GM19238 (cell line): ENCODE measurements around the gene NUBP2.
A peak's percentile ranks its signal among the peaks of the same experiment; 100 is the strongest.

Experiments
- DNase-seq: peaks from one replicate; pipeline ENCODE4 v3.0.0; 2011; ENCODE audit warnings: low spot score; ENCODE audit not compliant: insufficient read length

NUBP2 gene

DNA sequence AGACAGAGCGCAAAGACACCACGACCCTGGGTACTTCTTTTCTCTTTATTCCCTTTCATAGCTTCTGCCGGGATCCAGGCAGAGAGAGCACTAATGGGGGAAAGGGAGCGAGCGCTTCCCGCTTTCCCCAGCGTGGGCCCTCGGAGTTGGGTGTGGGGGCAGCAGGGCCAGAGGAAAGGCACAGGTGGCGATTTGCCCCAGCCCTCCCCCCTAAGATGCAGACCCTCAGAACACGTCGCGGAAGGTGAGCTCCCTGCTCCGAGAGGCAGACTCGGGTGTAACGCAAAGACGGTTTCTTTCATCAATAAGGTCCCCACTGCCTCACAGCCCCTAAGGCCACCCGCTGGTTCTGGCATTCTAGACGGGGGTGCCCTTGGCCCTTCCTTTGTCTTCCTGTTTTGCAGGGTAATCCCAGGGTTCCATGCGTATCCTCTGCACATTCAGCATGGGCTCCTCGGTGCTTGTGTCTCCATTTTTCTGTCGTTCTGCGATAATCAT, 10.8 kb upstream of the NUBP2 start:
- no peak for DNase-seq

- DNase-seq: peak; percentile 54
Measured at GRCh38 chr16:1772362-1772907, 10.3 kb upstream of the NUBP2 start, which contains the start of gene EME2. EME2 (plus strand) TSS chr16:1772810; CDS start chr16:1773228, 418 bp downstream.

DNA sequence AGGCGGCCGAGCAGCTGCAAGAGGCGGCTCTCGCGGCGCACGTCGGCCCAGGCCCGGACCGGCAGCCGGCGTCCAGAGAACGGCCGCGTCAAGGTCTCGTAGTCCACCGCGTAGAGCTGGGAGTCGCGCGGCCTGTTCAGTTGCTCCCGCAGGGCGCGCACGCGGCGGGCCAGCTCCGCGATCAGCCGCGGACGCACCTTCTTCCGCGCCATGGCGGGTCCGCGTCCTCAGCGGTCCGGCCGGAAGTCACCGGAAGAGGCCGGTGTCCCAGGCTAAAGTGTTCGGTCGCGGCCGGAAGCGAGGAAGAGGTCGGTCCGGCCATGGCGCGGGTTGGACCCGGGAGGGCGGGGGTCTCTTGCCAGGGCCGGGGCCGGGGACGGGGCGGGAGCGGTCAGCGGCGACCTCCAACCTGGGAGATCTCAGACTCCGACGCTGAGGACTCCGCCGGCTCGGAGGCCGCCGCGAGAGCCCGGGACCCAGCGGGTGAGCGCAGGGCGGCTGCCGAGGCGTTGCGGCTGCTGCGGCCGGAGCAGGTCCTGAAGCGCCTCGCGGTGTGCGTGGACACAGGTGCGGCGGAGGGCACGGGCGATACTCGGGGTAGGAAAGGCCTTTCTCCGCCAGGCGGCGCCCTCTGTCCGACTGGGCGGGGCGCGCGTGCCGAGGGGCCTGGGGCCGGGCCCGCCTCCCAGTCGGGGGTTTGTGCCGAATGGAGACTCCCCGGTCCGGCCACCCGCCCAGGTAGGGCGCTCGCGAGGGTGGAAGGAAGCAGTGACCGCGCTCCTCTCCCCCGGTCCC, 9.7 kb upstream of the NUBP2 start, which contains the start of gene MRPS34:
Gene MRPS34, minus strand, starts transcription at position 227 of the 795 bp plus-strand sequence. Its CDS starts 15 bp downstream, at position 212.
- DNase-seq: peak; percentile 89

DNA sequence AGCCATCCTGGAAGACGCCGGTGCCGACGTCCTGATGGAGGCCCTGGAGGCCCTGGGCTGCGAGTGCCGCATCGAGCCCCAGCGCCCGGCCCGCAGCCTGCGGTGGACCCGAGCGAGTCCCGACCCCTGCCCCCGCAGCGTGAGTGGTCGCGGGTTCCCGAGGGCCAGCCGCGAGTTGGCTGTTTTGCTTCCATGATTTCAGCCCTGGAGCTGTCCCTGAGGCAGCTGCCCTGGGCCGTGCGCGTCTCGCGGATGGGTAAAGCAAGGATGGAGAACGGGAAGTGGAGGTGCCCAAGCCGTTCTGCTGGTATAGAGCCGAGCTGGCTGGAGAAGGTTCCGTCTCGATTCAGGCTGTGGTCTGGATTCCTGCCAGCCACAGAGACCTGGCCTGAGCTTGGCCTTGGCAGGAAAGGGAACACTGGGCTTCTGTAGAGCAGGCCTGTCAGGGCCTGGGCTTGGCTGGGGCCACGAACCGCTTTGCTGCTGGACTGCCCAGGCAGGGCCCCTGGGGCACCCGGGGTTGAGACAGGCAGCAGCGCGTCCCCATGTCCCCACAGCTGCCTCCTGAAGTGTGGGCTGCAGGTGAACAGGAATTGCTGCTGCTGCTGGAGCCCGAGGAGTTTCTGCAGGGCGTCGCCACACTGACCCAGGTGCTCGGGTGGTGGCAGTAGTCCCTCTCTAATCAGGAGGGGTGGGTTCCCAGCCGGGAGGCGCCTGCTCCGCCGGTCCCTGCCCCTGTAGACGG, 8.9 kb upstream of the NUBP2 start:
- DNase-seq: no peak

DNA sequence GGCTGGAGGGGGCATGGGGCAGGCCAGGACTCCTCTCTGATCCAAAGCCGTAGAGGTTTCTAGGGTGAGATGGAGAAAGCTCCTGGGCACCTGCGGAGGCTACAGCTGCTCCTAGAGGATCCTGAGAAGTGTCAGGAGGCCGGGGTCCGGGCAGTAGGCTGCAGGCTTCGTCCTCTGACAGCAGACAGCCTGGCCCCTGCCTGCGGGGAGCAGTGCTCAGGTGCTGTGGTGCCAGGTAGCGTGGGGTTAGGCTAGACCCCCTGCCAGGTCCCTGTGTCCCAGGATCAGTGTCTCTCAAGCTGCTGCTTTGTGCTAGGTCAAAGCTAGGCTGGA, 8.3 kb upstream of the NUBP2 start:
- DNase-seq: no peak

- DNase-seq: no peak
Measured at GRCh38 chr16:1775006-1775845, 7.5 kb upstream of the NUBP2 start.

DNA sequence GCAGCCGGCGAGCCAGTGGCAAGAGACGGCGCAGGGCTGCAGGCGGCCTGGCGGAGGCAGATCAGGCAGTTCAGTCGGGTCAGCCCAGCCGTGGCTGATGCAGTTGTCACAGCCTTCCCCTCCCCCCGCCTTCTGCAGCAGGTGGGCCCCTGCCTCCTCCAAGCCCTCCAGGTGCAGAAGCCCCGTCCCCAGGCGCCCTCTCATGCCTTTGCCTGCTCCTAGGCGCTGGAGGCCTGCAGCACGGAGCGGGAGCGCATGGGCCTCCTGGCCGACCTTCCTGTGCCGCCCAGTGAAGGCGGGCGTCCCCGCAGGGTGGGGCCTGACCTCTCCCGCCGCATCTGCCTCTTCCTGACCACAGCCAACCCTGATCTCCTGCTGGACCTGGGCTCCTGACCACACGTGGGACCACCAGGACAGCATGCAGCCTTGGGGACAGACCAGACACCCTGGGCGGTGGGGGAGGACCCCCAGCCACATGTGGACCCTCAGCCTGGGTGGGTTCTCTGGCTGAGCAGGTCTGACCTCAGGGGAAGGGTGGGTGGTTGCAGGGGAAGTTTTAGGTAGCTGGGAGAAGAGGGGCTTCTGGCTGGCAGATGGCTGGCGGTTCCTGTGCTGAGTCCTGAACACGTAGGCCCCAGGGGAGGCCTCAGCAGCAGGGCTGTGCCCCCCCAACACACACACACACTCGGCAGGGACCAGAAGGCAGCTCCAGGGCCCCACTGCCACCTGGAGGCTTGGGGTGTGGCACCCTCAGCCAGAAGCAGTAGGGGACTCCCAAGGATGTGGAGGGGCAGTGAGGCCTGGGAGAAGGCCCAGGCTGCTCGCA, 6.7 kb upstream of the NUBP2 start:
- DNase-seq: no peak

DNA sequence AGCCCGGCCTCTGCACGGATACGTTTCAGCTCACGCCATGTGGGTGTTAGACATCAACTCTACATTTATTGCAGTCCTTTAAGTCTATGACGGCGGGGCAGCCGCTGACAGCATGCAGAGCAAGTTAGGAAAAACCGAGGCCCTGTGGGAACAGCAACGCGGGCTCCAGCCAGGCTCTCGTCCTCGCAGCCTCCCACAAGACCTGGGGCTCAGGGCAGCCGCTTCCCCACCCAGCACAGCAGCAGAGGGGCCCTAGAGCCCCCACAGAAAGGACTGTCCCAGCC, 6.1 kb upstream of the NUBP2 start:
- no peak for DNase-seq

- DNase-seq: no peak
Measured at GRCh38 chr16:1776991-1777374, 5.8 kb upstream of the NUBP2 start.

DNA sequence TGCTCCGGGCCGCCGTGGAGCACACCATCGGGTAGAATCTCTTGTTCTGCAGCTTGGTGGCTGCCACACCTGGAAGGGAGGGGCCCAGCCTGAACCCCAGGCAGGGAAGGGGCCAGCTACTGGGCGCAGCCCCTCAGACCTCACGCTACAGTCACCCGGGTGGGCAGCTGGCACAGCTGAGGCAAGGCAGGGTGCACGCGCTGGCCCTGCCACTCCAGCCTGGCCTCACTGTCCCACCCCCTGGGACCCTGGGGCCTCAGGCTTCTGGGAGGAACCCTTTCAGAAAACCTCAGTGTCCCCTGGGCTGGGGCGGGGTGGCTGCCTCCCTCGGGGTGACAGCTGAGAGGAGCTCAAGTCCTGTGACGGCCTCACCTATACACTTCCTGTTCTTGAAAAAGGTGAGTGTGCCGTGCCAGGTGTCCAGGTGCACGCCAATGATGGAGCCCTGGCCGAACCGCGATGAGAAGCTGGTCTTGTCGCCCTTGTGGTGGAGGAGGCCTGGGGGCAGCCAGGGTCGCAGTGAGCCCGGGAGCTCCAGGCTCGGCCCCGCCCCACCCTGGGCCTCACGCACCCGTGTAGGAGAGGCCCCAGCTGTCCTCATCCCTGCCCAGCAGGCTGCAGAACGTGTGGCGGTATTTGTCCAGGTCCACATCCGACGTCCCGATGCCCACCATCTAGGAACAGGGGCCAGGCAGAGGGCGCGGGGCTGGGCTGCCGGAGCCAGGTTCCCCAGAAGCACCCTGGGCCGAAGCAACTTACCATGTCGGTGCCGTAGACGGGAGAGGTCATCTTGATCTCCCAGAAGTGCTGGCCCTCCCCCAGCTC, 5.2 kb upstream of the NUBP2 start:
- no peak for DNase-seq

DNA sequence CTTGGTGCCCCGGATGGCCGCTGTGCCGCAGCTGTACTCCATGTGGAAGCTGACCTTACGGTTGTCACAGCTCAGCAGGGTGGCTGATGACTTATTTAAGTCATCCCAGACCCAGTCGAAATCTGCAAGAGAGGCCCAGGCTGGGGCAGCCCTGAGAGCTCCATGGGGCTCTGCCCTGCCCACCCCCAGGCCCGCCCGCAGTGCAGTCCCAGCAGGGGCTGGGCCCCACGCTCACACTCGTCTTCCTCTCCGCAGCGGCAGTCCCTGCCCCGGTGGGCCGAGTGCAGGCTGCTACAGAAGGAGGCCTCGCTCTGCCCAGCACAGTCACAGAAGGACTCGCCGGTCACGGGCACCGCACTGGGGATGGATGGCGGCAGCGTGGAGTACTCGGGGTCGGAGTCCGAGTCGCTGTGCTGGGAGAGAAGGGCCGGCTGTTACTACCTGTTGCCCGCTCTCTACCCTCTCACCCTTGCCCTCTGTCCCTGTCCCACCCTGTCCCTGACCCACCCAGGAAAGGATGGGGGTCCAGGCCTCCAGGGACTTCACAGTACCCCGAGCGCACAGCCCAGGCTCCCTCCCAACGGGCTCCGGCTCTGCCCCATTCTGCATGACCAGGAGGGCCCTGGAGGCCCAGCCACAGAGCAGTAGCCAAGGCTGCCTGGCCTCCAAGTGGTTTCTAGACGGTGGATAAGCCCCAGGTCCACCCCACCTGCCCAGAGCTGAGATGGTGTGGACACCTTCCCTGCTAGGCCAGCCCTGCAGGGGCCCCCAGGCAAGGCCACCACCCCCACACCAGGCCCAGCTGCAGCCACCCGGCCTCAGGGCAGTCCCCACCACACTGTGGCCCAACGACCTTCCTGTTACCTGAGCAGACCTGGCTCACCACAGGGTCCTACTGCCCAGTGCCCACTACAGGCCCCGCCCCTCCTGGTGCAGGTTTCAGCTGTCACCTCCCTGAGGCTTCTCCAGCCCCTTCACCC, 4.3 kb upstream of the NUBP2 start:
- no peak for DNase-seq

- DNase-seq: no peak
Measured at GRCh38 chr16:1779234-1779701, 3.5 kb upstream of the NUBP2 start.

- no peak for DNase-seq
Measured at GRCh38 chr16:1779741-1780676, 2.8 kb upstream of the NUBP2 start.

- DNase-seq: no peak
Measured at GRCh38 chr16:1780677-1781072, 2.1 kb upstream of the NUBP2 start.

GRCh38 chr16:1781254-1781653, 1.5 kb upstream of the NUBP2 start:
- DNase-seq: no peak

DNA sequence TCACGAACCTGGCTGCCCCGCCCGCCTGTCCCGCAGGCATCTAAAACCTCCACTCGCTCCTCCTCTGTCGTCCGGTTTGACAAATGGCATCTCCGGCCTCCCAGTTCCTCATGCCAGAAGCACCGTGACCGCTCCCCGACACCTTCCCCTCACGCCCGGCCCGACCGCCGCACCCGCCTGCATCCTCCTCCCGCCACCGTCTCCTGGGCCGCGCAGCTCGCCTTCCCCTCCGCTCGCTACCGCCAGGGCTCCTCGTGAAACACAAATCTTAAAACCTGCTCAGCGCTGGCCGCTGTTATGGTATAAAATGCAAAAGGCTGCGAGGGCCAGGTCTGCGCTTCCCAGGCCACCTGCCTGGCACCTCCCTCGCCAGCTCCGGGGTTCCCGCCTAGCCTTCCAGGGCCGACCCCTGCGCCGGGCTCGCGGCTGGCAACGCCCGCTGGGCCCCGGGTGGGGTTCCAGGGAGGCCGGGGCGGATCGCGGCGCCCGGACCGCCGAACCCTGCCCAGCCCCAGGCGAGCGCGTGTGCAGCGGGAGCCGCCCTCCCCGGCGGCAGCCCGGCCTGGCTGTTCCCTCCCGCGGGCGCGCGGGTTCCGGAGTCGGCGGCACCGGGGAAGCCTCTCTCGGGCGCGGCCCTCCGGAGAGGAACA, 877 bp upstream of the NUBP2 start:
- DNase-seq: no peak
